B cell (primary cell): ENCODE measurements around the gene REG1A. TPM values are rescaled to one million over a fixed set of nuclear protein-coding genes. Genes with fewer than 3 reads are reported as not detected.

Experiments
- ATAC-seq: fragments of 200-7000 bp; cut with Tn5 transposase; one replicate; pipeline ENCODE4 v1.10.0; 2021; ENCODE audit warnings: low read depth, mild to moderate bottlenecking, moderate number of reproducible peaks, moderate library complexity
- CTCF ChIA-PET: fragments of 350-600 bp; sonication (Branson Sonifier 250); formaldehyde crosslinking; loops from one replicate; lab custom pipeline; 2021; ENCODE audit warnings: antibody characterized with exemption, inconsistent platforms; lab: Charles Lee
- POLR2A ChIA-PET: fragments of 350-600 bp; sonication (Branson Sonifier 250); formaldehyde crosslinking; loops from one replicate; lab custom pipeline; 2021; ENCODE audit warnings: antibody characterized with exemption; lab: Charles Lee
- DNase-seq: peaks from one replicate; pipeline ENCODE4 v3.0.0; 2013
- H2AFZ ChIP-seq: 2 replicates; pipeline ENCODE4 v1.6.1; 2012; ENCODE audit warnings: mild to moderate bottlenecking, low read depth, low read length; ENCODE audit not compliant: insufficient read depth, poor library complexity, severe bottlenecking
- H3K27ac ChIP-seq, 2 donors: 1 replicate in 1 of 2; 2 replicates in 1 of 2; pipeline ENCODE4 v1.5.1; 2012 to 2013; ENCODE audit warnings: low read length in 2 of 2, mild to moderate bottlenecking in 2 of 2, moderate library complexity in 1 of 2
- H3K27me3 ChIP-seq, 4 experiments: fragments of 200-600 bp in 1 of 4; sonication (generic) in 1 of 4; replicated peaks in 1 of 4; 1 replicate in 2 of 4; 2 replicates in 2 of 4; pipeline versions ENCODE4 v1.6.1 to v1.7.0; 2013 to 2016; ENCODE audit warnings: low read length in 3 of 4, mild to moderate bottlenecking in 2 of 4, mixed read lengths in 1 of 4, moderate library complexity in 1 of 4; ENCODE audit not compliant: insufficient read depth in 4 of 4, control insufficient read depth in 3 of 4; ENCODE audit errors: control extremely low read depth in 1 of 4
- H3K36me3 ChIP-seq, 2 experiments: replicated peaks in 1 of 2; 1 replicate in 1 of 2; 2 replicates in 1 of 2; pipeline versions ENCODE4 v1.6.1 to v1.7.1; 2013; ENCODE audit warnings: low read length in 1 of 2; ENCODE audit not compliant: insufficient read depth in 2 of 2, control insufficient read depth in 1 of 2; ENCODE audit errors: control extremely low read depth in 1 of 2, extremely low read depth in 1 of 2
- H3K4me1 ChIP-seq, 2 donors: fragments of 200-600 bp in 1 of 2; sonication (generic) in 1 of 2; 1 replicate in 1 of 2; 2 replicates in 1 of 2; pipeline versions ENCODE4 v1.5.1 to v1.6.1; 2013 to 2017; ENCODE audit warnings: low read length in 2 of 2; ENCODE audit not compliant: control insufficient read depth in 2 of 2, insufficient read depth in 2 of 2
- H3K4me2 ChIP-seq: replicated peaks from 2 replicates; pipeline ENCODE3; 2012; ENCODE audit warnings: mild to moderate bottlenecking, low read depth, low read length; ENCODE audit not compliant: poor library complexity, severe bottlenecking
- H3K4me3 ChIP-seq, 5 experiments: fragments of 200-600 bp in 1 of 5; sonication (generic) in 1 of 5; 1 replicate in 3 of 5; 2 replicates in 2 of 5; pipeline versions ENCODE4 v1.5.1 to v1.7.0; 2011 to 2016; ENCODE audit warnings: low read length in 4 of 5, mild to moderate bottlenecking in 4 of 5, low read depth in 2 of 5, control low read depth in 1 of 5, moderate library complexity in 1 of 5; ENCODE audit not compliant: insufficient read depth in 1 of 5; ENCODE audit errors: control extremely low read depth in 1 of 5, extremely low read depth in 1 of 5
- H3K79me2 ChIP-seq: fragments of 200-600 bp; sonication (generic); one replicate; pipeline ENCODE4 v1.6.0; 2016; ENCODE audit warnings: low read length; ENCODE audit not compliant: control insufficient read depth, insufficient read depth
- H3K9ac ChIP-seq: fragments of 200-600 bp; sonication (generic); 2 replicates; pipeline ENCODE4 v1.6.1; 2017; ENCODE audit warnings: mild to moderate bottlenecking, low read length, moderate library complexity
- H3K9me3 ChIP-seq, 3 donors: one replicate each; pipeline versions ENCODE4 v1.6.1 to v1.7.1; 2013; ENCODE audit warnings: low read length in 2 of 3; ENCODE audit not compliant: control insufficient read depth in 2 of 3, insufficient read depth in 1 of 3; ENCODE audit errors: control extremely low read depth in 1 of 3
- H4K20me1 ChIP-seq: 2 replicates; pipeline ENCODE4 v1.6.0; 2012; ENCODE audit warnings: mild to moderate bottlenecking, low read length; ENCODE audit not compliant: insufficient read depth, control insufficient read depth, poor library complexity, severe bottlenecking
- H3K27ac Mint-ChIP-seq: one replicate; pipeline ENCODE4 v1.8.0; 2021; ENCODE audit warnings: mixed read lengths
- H3K27me3 Mint-ChIP-seq: one replicate; pipeline ENCODE4 v1.8.0; 2021; ENCODE audit warnings: mixed read lengths
- H3K4me1 Mint-ChIP-seq: one replicate; pipeline ENCODE4 v1.8.0; 2021; ENCODE audit warnings: mixed read lengths
- H3K4me3 Mint-ChIP-seq: one replicate; pipeline ENCODE4 v1.8.0; 2021; ENCODE audit warnings: mixed read lengths
- H3K9me3 Mint-ChIP-seq: one replicate; pipeline ENCODE4 v1.8.0; 2022; ENCODE audit warnings: mixed read lengths; ENCODE audit not compliant: insufficient read depth
- EZH2 ChIP-seq: IDR thresholded peaks from 2 replicates; pipeline ENCODE4 v1.6.1; 2012; ENCODE audit warnings: borderline replicate concordance, low read depth, mild to moderate bottlenecking, moderate library complexity, low read length; ENCODE audit not compliant: insufficient read depth, poor library complexity, severe bottlenecking
- WGBS: methylation state at CpG from one replicate; pipeline ENCODE4 v1.1.5; 2013; ENCODE audit warnings: missing lambda C conversion rate; ENCODE audit not compliant: insufficient coverage; 5-methylcytosine and 5-hydroxymethylcytosine counted together
- intact Hi-C: fragments of 100-400 bp; cut with micrococcal nuclease; formaldehyde crosslinking; loops from one replicate; pipeline ENCODE4 v1.10.0; 2022
- polyA plus RNA-seq: library from polyadenylated mRNA; depleted of rRNA; stranded (reverse); fragments of >200 nt; gene quantifications from 2 replicates; pipeline ENCODE4 v1.2.3, GENCODE V29; 2012
- total RNA-seq, 2 donors: library from RNA; stranded (reverse); fragments of 120-200 nt in 1 of 2; gene quantifications; 1 replicate in 1 of 2; 2 replicates in 1 of 2; pipeline versions ENCODE4 v1.2.3 to v1.2.4, GENCODE V29; 2013 to 2022
- TF ChIP-seq, protein P1 (sequence below): fragments of 200-600 bp; IDR thresholded peaks from one replicate; pipeline ENCODE4 v1.8.0; 2022; ENCODE audit warnings: antibody characterized with exemption, mild to moderate bottlenecking

REG1A gene
- total and polyA plus RNA-seq, 2 donors (not counting 1 experiment from before 2014, with no cell fraction given), result not detected

DNA sequence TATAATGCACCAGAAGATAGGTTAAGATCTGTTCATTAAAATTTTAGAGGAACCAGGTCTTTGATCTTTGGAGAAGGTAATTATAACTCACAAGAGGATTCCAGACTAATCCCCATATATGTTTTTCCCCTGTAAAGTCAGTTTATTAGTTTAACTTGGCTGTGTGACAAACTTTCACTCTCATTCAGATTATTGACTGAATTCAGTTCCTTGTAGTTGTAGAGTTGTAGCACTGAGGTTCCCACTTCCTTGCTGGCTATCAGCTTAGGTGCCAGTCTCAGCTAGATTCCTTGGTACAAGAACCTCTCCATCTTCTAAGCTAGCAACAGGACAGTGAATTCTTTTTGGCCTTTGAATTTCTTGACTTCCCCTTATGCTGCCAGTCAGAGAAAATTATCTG, 19.1 kb downstream of the REG1A start:
- Histone ChIP-seq H3K79me2 (no peaks in the 10 kb centered on the region), H3K36me3 (no peaks in the 10 kb centered on the region), H3K27ac (no peak overlapping the region), H4K20me1 (no peaks in the 10 kb centered on the region), H2AFZ (no peak overlapping the region), H3K4me3 (no peak overlapping the region), H3K9ac (no peak overlapping the region), H3K4me2 (no peak overlapping the region), H3K27me3 (no peaks in the 10 kb centered on the region), H3K4me1 (no peaks in the 10 kb centered on the region), H3K9me3 (peaks cover 0 to 3% (median 0%) of the 10 kb centered on the region in 3 donors)
- ATAC-seq, result no peak
- DNase-seq, result no peak
- H3K27me3 Mint-ChIP-seq, result no peaks in the 10 kb centered on the region
- H3K27ac Mint-ChIP-seq, result no peak overlapping the region
- TF ChIP-seq, protein P1, sequence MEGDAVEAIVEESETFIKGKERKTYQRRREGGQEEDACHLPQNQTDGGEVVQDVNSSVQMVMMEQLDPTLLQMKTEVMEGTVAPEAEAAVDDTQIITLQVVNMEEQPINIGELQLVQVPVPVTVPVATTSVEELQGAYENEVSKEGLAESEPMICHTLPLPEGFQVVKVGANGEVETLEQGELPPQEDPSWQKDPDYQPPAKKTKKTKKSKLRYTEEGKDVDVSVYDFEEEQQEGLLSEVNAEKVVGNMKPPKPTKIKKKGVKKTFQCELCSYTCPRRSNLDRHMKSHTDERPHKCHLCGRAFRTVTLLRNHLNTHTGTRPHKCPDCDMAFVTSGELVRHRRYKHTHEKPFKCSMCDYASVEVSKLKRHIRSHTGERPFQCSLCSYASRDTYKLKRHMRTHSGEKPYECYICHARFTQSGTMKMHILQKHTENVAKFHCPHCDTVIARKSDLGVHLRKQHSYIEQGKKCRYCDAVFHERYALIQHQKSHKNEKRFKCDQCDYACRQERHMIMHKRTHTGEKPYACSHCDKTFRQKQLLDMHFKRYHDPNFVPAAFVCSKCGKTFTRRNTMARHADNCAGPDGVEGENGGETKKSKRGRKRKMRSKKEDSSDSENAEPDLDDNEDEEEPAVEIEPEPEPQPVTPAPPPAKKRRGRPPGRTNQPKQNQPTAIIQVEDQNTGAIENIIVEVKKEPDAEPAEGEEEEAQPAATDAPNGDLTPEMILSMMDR, result no peak
- no peak for TF ChIP-seq EZH2
- ChIA-PET POLR2A (no interaction called here), CTCF (no interaction called here)
- H3K9me3 Mint-ChIP-seq, result peaks cover 3% of the 10 kb centered on the region
- H3K4me1 Mint-ChIP-seq, result no peaks in the 10 kb centered on the region
- no peak overlapping the region for H3K4me3 Mint-ChIP-seq
- intact Hi-C loops, result no loop called here

DNA sequence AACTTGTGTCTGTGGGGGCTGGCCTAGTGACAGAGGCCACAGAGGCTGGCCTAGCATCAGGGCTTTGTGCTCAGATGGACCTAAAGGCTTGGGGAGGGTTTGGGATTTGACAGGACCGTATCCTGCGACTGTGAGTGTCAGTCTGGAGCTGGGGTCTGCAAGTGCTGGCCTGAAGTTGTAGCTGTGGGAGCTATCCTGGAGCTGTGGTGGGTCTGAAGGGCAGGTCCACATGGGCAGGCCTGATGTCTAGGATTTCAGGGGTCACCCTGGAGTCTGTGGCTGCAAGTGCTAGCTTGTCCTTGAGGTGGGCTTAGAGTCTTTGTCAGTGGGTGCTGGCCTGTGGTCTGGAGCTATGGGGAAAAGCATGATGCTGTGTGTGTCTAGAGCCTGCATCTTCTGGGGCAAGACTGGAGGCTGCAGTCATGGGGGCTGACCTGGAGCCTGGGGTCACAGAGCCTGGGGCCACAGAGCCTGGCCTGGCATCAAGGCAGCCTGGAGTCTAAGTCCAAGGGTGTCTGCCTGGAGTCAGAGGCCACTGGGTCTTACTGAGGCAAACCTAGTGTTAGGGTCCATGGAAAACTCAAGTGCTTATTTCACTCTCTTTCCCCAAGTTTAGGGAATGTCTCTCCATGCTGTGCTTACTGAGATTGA, 35.7 kb downstream of the REG1A start:
- Mint-ChIP-seq H3K4me1 (no peaks in the 10 kb centered on the region), H3K27ac (no peak overlapping the region), H3K27me3 (no peaks in the 10 kb centered on the region), H3K4me3 (no peak overlapping the region), H3K9me3 (no peaks in the 10 kb centered on the region)
- Histone ChIP-seq H3K4me3 (no peak overlapping the region), H3K36me3 (no peaks in the 10 kb centered on the region), H3K4me1 (no peaks in the 10 kb centered on the region), H3K4me2 (no peak overlapping the region), H3K27ac (no peak overlapping the region), H3K9ac (no peak overlapping the region), H2AFZ (no peak overlapping the region), H4K20me1 (no peaks in the 10 kb centered on the region), H3K9me3 (peaks cover 0 to 7% (median 0%) of the 10 kb centered on the region in 3 donors), H3K27me3 (peaks cover 0 to 9% (median 0%) of the 10 kb centered on the region in 4 experiments), H3K79me2 (no peaks in the 10 kb centered on the region)
- DNase-seq (no peak), ATAC-seq (no peak)
- intact Hi-C loops, result no loop called here
- ChIA-PET CTCF (no interaction called here), POLR2A (no interaction called here)
- TF ChIP-seq EZH2, result no peak
- TF ChIP-seq, protein P1, result no peak
- 84% methylated on average over 2 of the region's 2 CpGs for WGBS
